Measurements from ENCODE around the gene ZNF629.

The ZNF629 gene

DNA sequence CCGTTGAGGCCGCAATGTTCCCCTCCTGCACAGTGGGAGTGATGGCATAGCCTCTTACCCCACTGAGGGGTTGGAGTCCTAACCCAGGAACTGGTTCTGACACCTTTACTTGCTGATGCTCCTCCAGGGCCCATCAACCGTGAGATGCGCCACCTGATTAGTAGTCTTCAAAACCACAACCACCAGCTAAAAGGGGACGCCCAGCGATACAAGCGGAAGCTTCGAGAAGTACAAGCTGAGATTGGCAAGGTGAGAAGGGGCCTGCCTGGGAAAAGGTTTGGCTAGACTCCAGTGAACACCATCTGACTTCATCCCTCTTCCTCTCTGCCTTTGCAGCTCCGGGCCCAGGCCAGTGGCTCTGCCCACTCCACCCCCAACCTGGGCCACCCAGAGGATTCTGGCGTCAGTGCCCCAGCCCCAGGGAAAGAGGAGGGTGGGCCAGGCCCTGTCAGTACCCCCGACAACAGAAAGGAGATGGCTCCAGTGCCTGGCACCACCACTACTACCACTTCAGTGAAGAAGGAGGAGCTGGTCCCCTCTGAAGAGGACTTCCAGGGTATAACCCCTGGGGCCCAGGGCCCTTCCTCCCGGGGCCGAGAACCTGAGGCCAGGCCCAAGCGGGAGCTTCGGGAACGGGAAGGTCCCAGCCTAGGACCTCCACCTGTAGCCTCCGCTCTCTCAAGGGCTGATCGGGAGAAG lies 19.1 kb downstream of the ZNF629 start:
- in situ Hi-C loops (cut with MboI; ENCODE audit: low sequenced_read_pairs) = no loop called here

DNA sequence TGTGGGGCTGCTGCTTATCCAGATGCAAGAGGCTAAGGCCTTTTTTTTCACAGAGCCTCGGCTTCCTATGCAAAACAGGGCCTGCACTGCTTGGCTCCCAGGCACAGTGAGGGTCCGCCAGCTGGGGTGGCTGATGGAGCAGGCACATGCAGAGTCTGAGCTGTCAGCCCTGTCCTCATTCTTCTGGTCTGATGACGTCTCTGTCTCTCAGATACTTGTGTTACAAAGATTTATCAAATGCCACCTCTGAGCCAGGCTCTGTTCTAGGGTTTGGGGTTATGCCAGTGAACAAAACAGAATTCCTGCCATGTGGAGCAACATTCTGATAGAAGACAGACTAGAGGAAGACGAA lies 20.1 kb downstream of the ZNF629 start:
- in situ Hi-C loops (cut with MboI; ENCODE audit: low sequenced_read_pairs) = no loop called here

DNA sequence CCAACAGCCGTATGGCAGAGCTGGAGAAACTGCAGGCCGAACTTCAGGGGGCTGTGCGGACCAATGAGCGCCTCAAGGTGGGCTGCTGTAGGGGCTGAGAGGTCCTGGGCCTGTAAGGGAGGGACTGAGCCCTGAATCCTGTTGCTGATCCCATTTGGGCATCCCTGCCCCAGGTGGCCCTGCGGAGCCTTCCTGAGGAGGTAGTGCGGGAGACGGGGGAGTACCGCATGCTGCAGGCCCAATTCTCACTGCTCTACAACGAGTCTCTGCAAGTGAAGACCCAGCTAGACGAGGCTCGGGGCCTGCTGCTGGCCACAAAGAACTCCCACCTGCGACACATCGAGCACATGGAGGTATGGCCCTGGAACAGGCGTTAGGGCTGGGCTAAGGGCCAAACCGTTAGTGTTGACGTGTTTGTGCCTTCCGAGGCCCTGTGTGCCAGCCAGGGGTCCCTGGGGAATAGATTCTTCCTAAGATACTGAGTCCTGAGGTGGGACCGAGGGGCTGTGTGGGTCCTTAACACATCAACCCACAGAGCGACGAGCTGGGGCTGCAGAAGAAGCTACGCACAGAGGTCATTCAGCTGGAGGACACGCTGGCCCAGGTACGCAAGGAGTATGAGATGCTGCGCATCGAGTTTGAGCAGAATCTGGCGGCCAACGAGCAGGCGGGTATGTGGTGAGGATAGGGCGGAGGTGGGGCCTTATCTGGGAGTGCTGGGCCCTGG lies 20.6 kb downstream of the ZNF629 start:
- in situ Hi-C loops (cut with MboI; ENCODE audit: low sequenced_read_pairs) = no loop called here

DNA sequence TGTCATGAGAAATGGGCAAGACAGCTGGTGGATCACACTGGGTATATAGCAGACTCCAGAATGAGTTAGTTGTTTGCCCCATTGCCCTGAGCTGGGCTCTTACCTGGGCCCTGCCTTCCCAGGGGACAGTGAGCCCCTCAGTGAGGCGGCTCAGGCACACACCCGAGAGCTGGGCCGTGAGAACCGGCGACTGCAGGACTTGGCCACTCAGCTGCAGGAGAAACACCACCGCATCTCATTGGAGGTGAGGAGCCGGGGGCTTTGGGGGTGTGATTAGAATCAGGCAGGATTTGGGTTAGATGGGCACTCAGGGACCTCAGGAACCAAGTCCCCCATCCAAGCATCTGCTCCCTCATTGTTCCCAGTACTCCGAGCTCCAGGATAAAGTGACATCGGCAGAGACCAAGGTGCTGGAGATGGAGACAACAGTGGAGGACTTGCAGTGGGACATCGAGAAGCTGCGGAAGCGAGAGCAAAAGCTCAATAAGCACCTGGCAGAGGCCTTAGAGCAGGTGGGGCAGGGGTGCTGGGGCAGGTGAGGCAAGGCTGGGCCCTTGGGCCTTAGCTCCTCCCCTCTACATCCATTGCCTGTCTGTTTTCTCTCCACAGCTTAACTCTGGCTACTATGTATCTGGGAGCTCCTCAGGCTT lies 22.1 kb downstream of the ZNF629 start:
- in situ Hi-C loops (cut with MboI; ENCODE audit: low sequenced_read_pairs) = no loop called here

DNA sequence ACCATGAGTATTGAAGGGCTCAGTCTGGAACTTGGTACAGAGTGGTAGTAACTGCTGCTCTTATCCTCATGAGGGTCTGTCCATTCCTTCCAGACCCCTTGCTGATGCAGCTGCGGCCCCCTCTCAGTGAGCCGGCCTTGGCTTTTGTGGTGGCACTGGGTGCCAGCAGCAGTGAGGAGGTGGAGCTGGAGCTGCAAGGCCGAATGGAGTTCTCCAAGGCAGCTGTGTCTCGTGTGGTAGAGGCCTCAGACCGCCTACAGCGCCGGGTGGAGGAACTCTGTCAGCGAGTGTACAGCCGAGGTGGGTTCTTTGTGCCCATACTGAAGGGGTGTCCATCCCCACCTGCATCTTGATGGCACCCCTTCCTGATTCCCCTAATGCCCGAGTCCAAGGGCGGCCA lies 22.9 kb downstream of the ZNF629 start:
- in situ Hi-C loops (cut with MboI; ENCODE audit: low sequenced_read_pairs) = no loop called here

DNA sequence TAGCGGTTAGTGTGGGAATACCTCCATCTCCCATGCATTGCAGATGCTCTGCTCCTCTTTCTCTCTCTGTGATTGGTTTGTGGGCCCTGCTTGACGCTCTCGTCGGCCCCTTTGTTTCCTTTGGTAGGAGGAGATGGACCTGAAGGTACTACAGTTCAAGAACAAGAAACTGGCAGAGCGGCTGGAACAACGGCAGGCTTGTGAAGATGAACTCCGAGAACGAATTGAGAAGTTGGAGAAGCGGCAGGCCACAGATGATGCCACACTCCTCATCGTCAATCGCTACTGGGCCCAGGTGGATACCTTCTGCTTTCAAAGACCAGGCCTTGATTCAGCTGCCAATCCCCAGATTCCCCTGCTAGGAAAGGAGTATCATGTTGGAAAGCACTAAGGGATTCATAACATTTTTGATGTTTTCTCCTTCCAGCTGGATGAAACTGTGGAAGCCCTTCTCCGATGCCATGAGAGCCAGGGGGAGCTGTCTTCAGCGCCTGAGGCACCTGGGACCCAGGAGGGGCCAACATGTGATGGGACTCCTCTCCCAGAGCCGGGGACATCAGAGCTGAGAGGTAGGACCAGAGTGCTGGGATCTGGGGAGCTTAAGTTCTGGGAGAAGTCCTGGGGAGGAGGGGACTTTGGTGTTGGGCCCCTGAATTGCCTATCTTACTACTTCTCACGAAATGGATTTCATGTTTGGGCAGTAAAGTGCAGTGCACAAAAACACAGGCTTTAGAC lies 23.8 kb downstream of the ZNF629 start:
- in situ Hi-C loops (cut with MboI; ENCODE audit: low sequenced_read_pairs) = no loop called here

DNA sequence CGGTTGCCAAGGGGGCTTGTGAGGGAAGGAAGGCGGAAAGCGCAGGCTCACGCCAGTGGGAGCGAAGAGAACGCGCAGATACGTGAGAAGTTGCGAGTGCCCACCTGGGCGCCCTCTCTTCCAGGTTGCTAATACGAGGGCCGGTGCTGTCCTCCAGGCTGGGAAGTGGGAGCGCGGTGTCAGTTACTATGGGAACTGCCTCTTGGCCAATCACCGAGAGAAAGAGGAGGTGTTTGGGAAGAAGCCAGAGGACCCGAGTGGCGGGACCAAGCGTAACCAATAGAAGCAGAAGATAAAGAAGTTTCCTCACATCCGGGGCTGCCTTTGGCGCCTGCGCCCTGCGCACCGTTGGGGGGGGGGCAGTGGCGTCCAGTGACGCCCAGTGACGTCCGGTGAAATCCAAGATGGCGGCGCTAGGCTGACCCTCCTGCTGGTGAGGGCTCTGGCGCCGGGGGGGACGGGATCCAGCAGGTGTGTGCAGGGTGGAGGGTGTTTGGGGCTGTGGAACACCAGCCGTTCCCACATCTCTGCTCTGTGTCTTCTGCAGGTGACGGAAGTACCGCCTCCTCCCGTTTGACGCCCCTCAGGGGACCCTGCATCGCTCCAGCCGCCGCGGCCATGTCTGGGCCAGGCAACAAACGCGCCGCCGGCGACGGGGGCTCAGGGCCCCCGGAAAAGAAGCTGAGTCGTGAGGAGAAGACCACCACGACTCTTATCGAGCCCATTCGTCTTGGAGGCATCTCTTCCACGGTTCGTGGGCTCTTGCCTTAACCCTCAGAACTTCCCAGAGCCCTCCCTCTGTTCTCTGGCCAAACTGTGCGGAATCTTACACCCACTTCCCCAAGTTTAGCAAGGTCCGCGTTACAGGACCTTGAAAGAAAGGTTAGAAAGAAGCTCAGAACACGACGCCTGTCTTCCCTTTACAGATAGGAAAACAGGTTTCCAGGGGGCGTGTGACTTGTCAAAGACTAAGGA lies 24.8 kb downstream of the ZNF629 start, which contains the start of the genes CFAP119 and RNF40:
TSS of gene CFAP119 (minus strand) at position 135 of the 975 bp plus-strand sequence. CDS start 314 bp downstream, outside the sequence.
TSS of gene RNF40 (plus strand) at position 395 of the 975 bp plus-strand sequence. CDS start at position 619, 224 bp downstream.
- in situ Hi-C loops (cut with MboI; ENCODE audit: low sequenced_read_pairs) = no loop called here

DNA sequence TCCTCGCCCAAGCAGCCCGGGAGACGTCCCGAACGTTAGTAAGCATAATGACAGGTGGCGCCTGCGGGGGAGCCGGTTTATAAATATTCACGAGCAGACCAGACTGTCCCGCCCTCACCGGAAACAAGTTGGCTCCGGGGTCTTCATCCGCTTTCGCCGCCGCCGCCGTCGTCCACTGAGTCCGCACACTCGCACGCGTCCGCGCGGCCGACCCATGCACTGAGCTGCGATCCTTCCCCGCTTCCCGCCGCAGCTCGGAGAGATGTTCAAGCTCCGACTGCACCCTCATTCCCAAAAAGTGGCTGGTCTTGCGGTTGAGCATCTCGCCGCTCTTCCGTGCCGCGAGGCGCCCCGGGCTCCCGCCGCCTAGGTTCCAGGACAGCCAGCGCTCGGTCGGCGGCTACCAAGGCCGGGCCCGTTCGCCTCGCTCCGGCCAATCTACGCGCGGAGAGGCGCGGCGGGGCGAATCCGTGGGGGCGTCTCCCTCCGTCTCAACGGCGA lies 25.5 kb downstream of the ZNF629 start:
- in situ Hi-C loops (cut with MboI; ENCODE audit: low sequenced_read_pairs) = no loop called here

DNA sequence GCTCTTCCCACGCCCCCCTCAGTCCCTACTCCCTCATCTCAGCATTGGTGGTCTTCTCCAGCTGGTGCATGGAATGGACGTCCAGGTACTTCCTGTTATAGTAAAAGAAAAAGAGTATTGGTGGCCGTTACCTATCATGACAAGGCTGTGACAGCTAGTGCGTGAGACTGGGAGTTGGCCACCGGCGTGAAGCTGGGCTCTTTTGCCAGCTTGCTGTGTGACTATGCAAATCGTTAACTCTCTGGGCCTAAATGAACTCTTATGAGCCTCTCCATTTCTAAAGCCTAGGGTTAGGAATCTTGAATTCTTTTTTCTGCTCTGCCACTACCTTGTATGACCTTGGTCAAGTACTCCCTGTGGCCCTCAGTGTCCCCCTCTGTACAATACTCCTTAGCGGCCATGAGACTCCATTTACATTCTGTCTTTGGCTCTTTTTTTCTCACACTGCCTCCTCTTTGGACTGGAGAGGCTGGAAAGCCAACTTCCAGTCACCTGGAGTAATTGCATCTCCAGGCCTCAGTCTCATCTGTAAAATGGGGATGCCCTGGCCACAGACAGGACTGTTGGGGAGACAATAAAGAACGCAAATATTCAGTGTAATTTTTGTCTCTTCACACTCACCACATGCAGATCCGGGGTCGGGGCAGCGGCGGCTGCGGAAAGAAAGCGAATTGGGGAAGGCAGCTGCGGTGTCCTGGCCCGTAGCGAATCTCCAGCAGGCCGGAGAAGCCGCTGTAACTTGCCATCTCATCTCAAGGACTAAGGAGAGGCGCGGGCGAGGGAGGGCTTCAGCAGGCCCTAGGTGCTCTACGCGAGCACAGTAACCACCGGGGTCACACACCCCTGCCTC lies 26.2 kb downstream of the ZNF629 start:
- in situ Hi-C loops (cut with MboI; ENCODE audit: low sequenced_read_pairs) = no loop called here

DNA sequence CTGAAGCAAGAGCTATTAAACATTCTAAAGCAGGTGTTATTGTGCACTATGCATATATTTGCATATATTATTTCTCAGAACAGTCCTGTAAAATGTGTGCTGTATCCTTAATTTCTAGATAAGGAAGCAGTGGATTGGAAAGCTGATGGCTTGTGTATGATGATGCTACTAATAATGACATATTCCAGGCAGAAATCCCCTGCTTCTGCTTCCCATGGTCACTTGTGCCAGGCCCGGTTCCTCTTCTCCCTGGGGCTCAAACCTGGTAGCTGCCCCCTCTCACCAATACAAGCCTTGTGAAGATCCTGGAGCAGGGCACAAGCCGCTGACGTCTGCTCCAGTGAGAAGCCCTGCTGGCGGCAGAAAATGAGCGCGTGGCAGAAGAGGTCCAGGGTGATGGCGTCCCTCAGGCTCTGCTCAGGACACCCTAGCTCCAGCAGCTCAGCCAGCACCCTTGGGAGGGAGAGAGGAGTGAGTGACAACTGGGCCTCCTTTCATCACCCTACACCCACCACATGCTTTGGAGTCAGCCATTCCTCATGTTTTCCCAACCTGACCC lies 26.9 kb downstream of the ZNF629 start:
- in situ Hi-C loops (cut with MboI; ENCODE audit: low sequenced_read_pairs) = no loop called here

DNA sequence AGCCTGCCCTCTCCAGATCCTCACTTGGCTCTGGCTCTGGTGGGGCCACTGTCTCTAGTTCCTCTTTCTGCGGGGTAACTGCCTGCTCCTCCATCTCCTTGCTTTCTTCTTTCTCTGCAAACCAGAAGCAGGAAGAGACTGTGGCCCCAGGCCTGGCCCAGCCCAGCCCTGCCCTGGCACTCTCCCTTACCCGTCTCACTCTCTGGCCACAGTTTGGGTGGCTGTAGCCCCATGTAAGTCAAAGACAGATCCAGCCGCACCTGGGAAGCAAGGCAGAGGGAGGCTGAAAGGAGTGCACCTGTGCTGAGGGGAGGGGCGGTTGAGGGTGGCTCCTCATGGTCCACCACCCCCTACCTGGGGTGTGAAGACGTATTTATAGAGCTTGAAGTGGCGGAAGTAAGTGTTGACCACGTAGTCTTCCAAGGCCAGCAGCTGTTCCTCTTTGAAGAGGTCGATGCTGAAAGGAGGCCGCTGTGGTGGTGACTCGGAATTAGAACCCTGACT lies 28.0 kb downstream of the ZNF629 start:
- in situ Hi-C loops (cut with MboI; ENCODE audit: low sequenced_read_pairs) = no loop called here

DNA sequence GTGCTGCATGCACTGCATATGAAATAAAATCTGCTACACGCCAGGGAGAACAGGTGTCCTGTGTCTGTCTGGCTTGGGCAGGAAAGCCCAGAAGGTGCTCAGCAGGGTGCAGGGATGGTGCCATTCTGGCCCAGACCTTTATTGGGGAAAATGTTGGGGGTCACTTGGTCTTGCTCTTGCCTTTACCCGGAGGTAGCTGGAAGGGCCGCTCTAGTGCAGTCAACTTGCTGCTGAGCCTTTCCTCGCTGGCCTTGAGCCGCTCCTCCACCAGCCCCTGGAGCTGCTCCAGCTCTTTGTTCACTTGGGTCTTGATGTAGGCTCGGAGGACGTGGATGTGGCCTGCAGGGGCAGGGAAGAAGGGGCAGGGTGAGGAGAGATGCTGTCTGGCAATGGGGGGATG lies 29.7 kb downstream of the ZNF629 start:
- in situ Hi-C loops (cut with MboI; ENCODE audit: low sequenced_read_pairs) = no loop called here

DNA sequence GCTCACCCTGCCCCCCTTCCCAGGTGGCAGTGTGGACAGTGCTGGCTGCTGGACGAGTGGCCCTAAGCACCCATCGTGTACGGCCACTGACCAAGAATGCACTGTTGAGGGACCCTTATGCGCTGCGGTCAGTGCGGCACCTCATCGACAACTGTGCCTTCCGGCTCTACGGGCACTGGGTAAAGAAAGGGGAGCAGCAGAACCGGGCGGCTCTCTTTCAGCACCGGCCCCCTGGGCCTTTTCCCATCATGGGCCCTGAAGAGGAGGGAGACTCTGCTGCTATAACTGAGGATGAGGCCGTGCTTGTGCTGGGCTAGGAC lies 30.3 kb downstream of the ZNF629 start:
- in situ Hi-C loops (cut with MboI; ENCODE audit: low sequenced_read_pairs) = no loop called here

DNA sequence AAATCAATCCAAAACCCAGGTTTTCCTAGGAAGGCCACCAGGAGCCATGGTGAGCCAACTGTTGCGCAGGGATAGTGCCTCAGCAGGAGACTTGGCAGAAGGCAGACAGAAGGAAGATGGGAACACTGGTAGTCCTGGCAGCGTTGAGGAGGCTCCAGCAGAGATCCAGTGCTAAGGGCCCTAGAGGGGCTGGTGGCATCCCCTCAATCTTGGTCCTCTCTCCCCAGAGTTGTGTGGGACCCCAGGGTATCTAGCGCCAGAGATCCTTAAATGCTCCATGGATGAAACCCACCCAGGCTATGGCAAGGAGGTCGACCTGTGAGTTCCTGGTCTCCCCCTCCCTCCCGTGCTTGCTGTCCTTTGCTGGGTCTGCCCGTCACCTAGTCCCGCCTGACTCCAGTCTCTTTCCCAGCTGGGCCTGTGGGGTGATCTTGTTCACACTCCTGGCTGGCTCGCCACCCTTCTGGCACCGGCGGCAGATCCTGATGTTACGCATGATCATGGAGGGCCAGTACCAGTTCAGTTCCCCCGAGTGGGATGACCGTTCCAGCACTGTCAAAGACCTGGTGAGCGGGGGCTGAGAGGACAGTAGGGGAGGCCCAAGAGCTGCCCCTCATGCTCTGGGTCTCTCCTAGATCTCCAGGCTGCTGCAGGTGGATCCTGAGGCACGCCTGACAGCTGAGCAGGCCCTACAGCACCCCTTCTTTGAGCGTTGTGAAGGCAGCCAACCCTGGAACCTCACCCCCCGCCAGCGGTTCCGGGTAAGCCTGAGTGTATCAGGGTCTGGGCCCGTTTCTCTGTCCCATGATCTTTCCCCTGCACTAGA lies 30.8 kb downstream of the ZNF629 start:
- in situ Hi-C loops (cut with MboI; ENCODE audit: low sequenced_read_pairs) = no loop called here

DNA sequence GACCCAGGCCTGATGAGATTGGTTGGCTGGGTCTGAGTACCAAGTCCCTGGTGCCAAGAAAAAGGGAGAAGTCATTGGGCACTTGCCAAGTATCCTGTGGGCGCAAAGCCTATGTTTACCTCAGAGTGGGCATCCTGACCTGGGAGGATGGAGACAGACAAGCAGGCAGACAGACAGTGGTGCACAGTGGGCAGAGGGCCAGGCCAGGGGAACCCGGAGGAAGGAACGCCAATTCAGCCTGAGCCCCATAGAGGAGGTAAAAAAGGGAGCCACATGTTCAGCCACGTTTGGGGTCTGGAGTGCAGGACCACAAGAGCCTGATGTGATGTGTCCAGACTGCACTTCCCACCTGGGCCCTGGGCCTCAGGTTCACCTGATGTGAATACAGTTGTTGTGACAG lies 33.4 kb downstream of the ZNF629 start:
- in situ Hi-C loops (cut with MboI; ENCODE audit: low sequenced_read_pairs) = no loop called here

DNA sequence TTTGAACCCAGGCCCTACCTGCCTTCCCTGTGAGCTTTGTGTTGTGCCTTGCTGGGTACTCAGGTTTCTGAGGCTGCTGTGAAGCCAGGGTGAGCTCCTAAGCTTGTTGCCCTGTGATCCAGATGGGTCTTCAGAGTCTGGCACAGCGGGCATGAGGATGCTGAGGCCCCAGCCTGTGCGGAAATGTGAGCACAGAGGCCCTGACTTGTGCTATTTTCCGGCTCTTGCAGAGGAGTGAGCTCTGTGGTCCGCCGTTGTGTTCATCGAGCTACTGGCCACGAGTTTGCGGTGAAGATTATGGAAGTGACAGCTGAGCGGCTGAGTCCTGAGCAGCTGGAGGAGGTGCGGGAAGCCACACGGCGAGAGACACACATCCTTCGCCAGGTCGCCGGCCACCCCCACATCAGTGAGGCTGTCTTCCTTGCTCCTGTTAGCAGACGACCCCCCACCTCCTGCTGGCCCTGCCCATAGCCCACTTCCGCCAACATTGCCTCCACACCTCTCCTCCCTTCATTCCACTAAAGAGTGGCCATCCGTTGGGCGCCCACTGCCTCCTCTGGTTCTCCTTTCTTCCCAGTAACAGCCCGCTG lies 36.0 kb downstream of the ZNF629 start:
- in situ Hi-C loops (cut with MboI; ENCODE audit: low sequenced_read_pairs) = no loop called here

DNA sequence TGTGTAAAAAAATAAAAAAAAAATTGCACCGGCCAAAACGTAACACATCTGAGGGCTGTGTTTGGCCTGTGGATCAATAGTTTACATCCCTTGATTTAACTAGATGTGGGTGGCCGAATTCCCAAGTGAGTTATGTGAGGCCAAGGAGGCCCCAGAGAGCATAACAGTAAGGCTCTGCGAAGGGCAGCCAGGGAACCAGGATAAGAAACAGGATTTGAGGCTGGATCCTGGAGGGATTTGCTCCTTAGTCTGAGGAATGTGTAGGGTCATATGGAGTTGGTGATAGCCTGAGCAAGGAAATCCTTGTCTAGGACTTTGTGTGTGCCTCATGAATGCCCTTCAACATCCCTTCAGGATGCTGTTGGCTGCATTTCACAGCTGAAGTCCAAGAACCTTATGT lies 36.8 kb downstream of the ZNF629 start:
- in situ Hi-C loops (cut with MboI; ENCODE audit: low sequenced_read_pairs) = no loop called here

All from HL-60/S4 treated with phorbol 12-myristate 13-acetate at 8.2 ng/mL for 4 days and 3 days (cell line).